Fibroblast of lung (primary cell): ENCODE results near the gene ID3.
"Not testable (repeated sequence)": the region's sequence is repeated elsewhere in the genome, so short reads cannot be mapped to it uniquely, and the experiment has no call there.

Experiments
- CTCF ChIP-seq, 2 donors: IDR thresholded peaks in 1 of 2; conservative IDR thresholded peaks in 1 of 2; 1 replicate in 1 of 2; 2 replicates in 1 of 2; pipeline ENCODE4 v1.5.1; 2011 to 2012; ENCODE audit warnings: low read length in 2 of 2, control low read depth in 1 of 2, inconsistent platforms in 1 of 2, low read depth in 1 of 2, mild to moderate bottlenecking in 1 of 2
- EZH2 ChIP-seq: IDR thresholded peaks from 2 replicates; pipeline ENCODE4 v1.5.1; 2012; ENCODE audit warnings: low read length, control low read depth, mild to moderate bottlenecking; ENCODE audit errors: missing control alignments

GRCh38 chr1:23583727-23584126 lies 24.4 kb upstream of the ID3 start:
- TF ChIP-seq CTCF (conservative IDR thresholded peaks at IDR 0.05 in 1 of 2, IDR thresholded peaks at IDR 0.05 in 1 of 2; ENCODE audit: low read depth in 1 of 2, low read length in 2 of 2); EZH2: not testable (repeated sequence)
